Muscle layer of colon (tissue), 2 donors: ENCODE data around the gene CYLD.

Experiments
- H3K27ac ChIP-seq: one replicate; pipeline ENCODE4 v1.7.0; 2013; ENCODE audit warnings: low read depth, mild to moderate bottlenecking, low read length, moderate library complexity
- H3K27me3 ChIP-seq, 2 donors: one replicate each; pipeline ENCODE4 v1.7.0; 2013; ENCODE audit warnings: low read length in 2 of 2, mild to moderate bottlenecking in 2 of 2; ENCODE audit not compliant: insufficient read depth in 2 of 2, control insufficient read depth in 1 of 2
- H3K36me3 ChIP-seq: one replicate; pipeline ENCODE4 v1.7.0; 2013; ENCODE audit warnings: mild to moderate bottlenecking, low read length; ENCODE audit not compliant: insufficient read depth
- H3K4me1 ChIP-seq: one replicate; pipeline ENCODE4 v1.7.0; 2013; ENCODE audit warnings: mild to moderate bottlenecking, low read length; ENCODE audit not compliant: insufficient read depth
- H3K4me3 ChIP-seq, 2 donors: one replicate each; pipeline ENCODE4 v1.7.0; 2013; ENCODE audit warnings: low read length in 2 of 2, low read depth in 1 of 2, mild to moderate bottlenecking in 1 of 2, moderate library complexity in 1 of 2
- H3K9ac ChIP-seq: one replicate; pipeline ENCODE4 v1.7.0; 2013; ENCODE audit warnings: low read length
- H3K9me3 ChIP-seq: one replicate; pipeline ENCODE4 v1.7.0; 2013; ENCODE audit warnings: mild to moderate bottlenecking, low read length
- donor health status: abdominal sarcoma.
- donor health status: Adenocarcinoma of cecum.

CYLD gene

GRCh38 chr16:50797456-50797855 lies 55.6 kb downstream of the CYLD start:
- Histone ChIP-seq H3K9me3 (no peaks in the 10 kb centered on the region), H3K4me3 (no peak overlapping the region), H3K9ac (no peak overlapping the region), H3K27me3 (no peaks in the 10 kb centered on the region), H3K36me3 (peaks cover 31% of the 10 kb centered on the region), H3K4me1 (no peaks in the 10 kb centered on the region), H3K27ac (no peak overlapping the region)

- Histone ChIP-seq H3K36me3 (peaks cover 18% of the 10 kb centered on the region), H3K9me3 (no peaks in the 10 kb centered on the region), H3K27me3 (no peaks in the 10 kb centered on the region), H3K9ac (no peak overlapping the region), H3K4me3 (no peak overlapping the region), H3K4me1 (no peaks in the 10 kb centered on the region), H3K27ac (no peak overlapping the region)
Measured at GRCh38 chr16:50800074-50800473, 58.2 kb downstream of the CYLD start.

DNA sequence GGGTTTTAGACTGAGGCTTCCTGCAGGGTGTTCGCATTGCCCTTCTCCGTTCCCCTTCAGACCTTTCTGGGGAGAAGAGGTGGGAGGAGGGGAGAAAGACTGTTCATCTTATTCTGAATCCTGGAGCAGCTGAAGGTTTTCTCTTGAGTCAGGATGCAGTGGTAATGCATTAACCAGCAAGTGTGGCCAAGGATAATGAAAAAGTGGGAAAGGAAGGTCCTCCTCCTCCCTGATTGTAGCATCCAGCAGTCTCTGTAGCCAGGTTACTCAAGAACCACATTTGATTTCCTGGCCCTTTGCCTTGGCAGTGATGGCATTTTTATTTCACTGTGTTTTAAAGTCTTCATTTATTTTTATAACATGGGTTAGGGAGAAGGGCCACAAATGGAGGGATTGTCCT lies 59.1 kb downstream of the CYLD start:
- H3K27ac ChIP-seq: no peak overlapping the region
- H3K36me3 ChIP-seq: peaks cover 8% of the 10 kb centered on the region
- no peaks in the 10 kb centered on the region for H3K9me3 ChIP-seq
- H3K9ac ChIP-seq: no peak overlapping the region
- H3K27me3 ChIP-seq: no peaks in the 10 kb centered on the region
- no peak overlapping the region for H3K4me3 ChIP-seq
- H3K4me1 ChIP-seq: peaks cover 5% of the 10 kb centered on the region

- Histone ChIP-seq H3K4me1 (peaks cover 6% of the 10 kb centered on the region), H3K4me3 (no peak overlapping the region), H3K9ac (no peak overlapping the region), H3K27me3 (no peaks in the 10 kb centered on the region), H3K36me3 (no peaks in the 10 kb centered on the region), H3K9me3 (no peaks in the 10 kb centered on the region), H3K27ac (no peak overlapping the region)
Measured at GRCh38 chr16:50802000-50802399, 60.1 kb downstream of the CYLD start.

- Histone ChIP-seq H3K9ac (no peak overlapping the region), H3K9me3 (no peaks in the 10 kb centered on the region), H3K27me3 (no peaks in the 10 kb centered on the region), H3K36me3 (no peaks in the 10 kb centered on the region), H3K27ac (no peak overlapping the region), H3K4me3 (no peak overlapping the region), H3K4me1 (peaks cover 6% of the 10 kb centered on the region)
Measured at GRCh38 chr16:50802961-50803360, 61.1 kb downstream of the CYLD start.

- H3K9ac ChIP-seq: no peak overlapping the region
- H3K4me1 ChIP-seq: peaks cover 6% of the 10 kb centered on the region
- no peak overlapping the region for H3K4me3 ChIP-seq
- no peak overlapping the region for H3K27ac ChIP-seq
- no peaks in the 10 kb centered on the region for H3K9me3 ChIP-seq
- no peaks in the 10 kb centered on the region for H3K36me3 ChIP-seq
- no peaks in the 10 kb centered on the region for H3K27me3 ChIP-seq
Measured at GRCh38 chr16:50804290-50804907, 62.5 kb downstream of the CYLD start.

DNA sequence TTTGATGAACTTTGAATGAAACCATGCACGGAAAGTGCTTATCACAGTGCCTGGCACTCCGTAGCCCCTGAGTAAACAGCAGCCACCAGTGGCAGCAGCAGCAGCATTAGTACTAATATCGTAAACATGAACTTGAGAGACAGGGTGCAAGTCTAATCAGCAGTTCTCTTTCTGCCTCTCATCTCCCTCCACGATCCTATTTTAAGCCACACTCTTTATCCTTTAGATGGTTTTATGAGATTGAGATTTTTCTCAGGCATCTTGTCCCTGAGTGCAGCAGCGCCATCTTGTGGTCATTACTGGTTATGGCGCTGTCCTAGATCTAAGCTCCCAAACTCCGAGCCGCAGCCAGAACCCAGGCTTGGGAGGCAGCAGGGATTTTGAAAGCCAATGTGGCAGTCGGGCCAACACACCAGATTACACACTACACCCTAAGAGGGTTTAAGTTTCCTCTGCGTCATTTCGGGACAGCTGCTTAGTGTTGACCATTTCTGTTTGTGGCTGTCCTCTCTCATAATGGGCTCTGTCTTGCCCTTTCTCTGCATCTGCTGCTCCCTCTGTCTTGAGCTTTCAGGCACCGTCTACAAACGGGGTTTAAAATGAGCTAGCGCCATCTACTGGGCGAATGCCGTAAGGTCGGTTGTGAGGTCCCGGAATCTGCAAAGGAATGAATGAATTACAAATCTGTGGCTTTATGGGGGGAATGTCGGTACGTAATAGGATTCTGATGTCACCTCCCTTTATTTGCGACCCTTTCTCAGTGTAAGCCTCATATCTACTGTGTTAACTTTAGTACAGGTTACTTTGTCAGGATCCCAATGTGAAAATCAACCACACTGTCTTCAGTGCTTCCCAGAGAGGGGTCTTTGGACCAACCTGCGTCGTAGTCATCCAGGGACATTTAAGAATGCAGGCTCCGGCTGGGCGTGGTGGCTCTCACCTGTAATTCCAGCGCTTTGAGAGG lies 64.5 kb downstream of the CYLD start:
- no peaks in the 10 kb centered on the region for H3K27me3 ChIP-seq
- H3K9me3 ChIP-seq: no peaks in the 10 kb centered on the region
- H3K36me3 ChIP-seq: no peaks in the 10 kb centered on the region
- peak overlapping the region in 1 of 2 donors; percentile 40 for H3K4me3 ChIP-seq
- H3K9ac ChIP-seq: no peak overlapping the region
- peak overlapping the region; percentile 62 for H3K27ac ChIP-seq
- H3K4me1 ChIP-seq: peaks cover 6% of the 10 kb centered on the region

DNA sequence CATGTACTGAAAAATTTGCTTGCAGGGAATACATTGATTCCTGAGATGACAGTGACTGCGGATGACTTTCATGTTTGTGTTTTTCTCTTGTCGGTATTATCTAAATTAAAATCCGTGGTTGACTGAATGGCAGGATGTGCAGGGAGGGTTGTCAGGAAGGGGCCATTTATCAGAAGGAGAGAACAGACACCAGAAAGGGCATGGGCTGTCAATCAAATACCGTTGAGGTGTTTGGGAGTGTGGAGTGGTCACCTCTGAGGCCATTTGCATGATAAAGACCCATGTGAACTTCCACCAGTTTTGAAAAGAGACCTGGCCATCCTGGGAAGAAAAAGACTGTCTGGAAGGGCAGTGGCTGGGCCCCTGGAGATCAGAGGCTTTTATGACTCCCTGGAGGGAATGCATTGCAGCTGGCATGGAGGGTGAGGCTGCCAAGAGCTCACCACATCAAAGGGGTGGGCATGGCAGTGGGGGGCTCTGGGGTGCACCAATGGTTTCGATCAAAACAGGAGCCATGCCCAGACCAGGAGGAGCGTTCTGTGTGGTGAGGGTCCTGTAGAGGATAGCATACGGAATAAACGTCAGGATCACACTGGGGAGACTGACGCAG lies 67.1 kb downstream of the CYLD start:
- Histone ChIP-seq H3K36me3 (no peaks in the 10 kb centered on the region), H3K27ac (no peak overlapping the region), H3K4me3 (no peak overlapping the region), H3K9ac (no peak overlapping the region), H3K4me1 (peaks cover 6% of the 10 kb centered on the region), H3K9me3 (no peaks in the 10 kb centered on the region), H3K27me3 (no peaks in the 10 kb centered on the region)

DNA sequence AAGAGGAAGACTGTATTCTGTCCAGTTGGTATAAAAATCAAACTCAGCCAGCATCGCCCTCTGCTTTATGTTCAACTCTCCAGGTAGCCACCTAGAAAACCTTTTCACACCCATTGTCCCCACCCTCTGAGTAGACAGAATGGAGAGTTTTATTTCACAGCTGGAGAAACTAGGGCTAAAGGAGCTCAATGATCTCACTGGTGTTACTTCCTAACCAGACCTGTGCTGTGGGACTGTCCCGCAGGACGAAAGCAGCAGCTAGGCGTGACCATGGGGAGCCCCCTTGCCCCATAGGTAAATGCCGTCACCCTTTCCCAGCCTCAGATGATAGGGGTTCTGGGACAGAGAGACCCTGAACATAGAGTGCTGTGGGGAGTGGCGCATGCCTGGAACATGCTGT lies 67.7 kb downstream of the CYLD start:
- no peak overlapping the region for H3K9ac ChIP-seq
- H3K27ac ChIP-seq: no peak overlapping the region
- peaks cover 6% of the 10 kb centered on the region for H3K4me1 ChIP-seq
- H3K27me3 ChIP-seq: no peaks in the 10 kb centered on the region
- H3K9me3 ChIP-seq: no peaks in the 10 kb centered on the region
- H3K36me3 ChIP-seq: no peaks in the 10 kb centered on the region
- no peak overlapping the region for H3K4me3 ChIP-seq

GRCh38 chr16:50810241-50810965 lies 68.5 kb downstream of the CYLD start:
- Histone ChIP-seq H3K4me3 (no peak overlapping the region), H3K27me3 (no peaks in the 10 kb centered on the region), H3K9me3 (no peaks in the 10 kb centered on the region), H3K36me3 (no peaks in the 10 kb centered on the region), H3K27ac (no peak overlapping the region), H3K9ac (no peak overlapping the region), H3K4me1 (peaks cover 6% of the 10 kb centered on the region)

DNA sequence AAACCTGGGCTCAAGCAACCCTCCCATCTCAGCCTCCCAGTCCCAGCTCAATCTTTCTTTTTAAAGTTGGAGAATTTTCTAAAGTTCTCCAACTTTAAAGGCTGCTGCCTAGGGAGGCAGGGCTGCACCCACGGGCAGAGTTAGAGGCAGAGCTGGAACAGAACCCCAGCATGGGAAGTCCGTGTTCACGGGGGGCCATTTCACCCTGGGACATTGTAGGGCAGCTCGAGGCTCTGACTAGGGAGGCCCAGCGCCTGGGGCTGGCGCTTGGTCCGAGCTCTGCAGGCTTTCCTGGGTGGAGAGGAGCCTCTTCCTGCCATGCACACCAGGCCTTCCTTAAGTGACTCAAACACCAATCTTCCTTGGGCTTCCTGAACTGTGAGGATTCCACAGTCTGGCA lies 70.2 kb downstream of the CYLD start:
- no peaks in the 10 kb centered on the region for H3K36me3 ChIP-seq
- no peak overlapping the region for H3K27ac ChIP-seq
- H3K4me1 ChIP-seq: no peaks in the 10 kb centered on the region
- no peak overlapping the region for H3K9ac ChIP-seq
- H3K27me3 ChIP-seq: no peaks in the 10 kb centered on the region
- no peak overlapping the region for H3K4me3 ChIP-seq
- no peaks in the 10 kb centered on the region for H3K9me3 ChIP-seq
